Lower leg skin (tissue), 3 donors: Measurements from ENCODE around the gene KCNJ9.

Source experiments
- POLR2A ChIP-seq, 2 donors: fragments of 450-650 bp; IDR thresholded peaks; one replicate each; pipeline ENCODE4 v1.6.1; 2016 to 2017; ENCODE audit warnings: antibody characterized with exemption in 2 of 2, mild to moderate bottlenecking in 1 of 2, moderate library complexity in 1 of 2
- TF ChIP-seq, protein P1 (sequence below), 3 donors: fragments of 450-650 bp; IDR thresholded peaks; one replicate each; pipeline ENCODE4 v1.5.1; 2016; ENCODE audit warnings: antibody characterized with exemption in 3 of 3, mild to moderate bottlenecking in 3 of 3, moderate library complexity in 2 of 3

DNA sequence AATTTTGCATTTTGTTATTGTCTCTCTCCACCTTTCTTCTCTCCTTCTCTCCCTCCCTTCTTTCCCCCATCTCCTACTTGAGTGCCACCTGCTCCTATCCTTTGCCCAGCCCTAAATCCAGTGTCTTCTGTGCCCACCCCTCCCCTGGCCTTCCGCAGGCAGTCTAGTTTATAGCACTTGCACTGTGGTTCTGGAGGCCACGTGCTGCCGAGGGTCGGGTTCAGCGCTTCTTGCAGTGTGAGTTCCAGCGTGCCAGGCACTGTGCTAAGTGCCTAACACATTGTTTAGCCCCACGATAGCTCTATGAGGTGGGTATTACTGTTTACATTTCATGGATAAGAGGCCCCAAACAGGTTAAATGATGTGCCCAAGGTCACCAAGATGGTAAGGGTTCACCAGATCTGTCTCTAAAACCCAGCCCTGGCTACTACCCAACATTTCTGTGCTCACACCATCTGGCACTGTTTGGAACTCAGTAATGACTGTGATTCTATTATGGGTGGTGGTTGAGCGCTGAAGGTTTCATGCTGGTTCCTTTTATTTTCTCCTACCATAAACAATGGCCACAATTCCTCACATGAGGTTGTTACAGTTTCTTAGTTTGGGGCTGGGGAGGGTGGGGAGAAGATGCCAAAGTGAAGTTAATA lies 56.0 kb downstream of the KCNJ9 start:
- TF ChIP-seq, protein P1, sequence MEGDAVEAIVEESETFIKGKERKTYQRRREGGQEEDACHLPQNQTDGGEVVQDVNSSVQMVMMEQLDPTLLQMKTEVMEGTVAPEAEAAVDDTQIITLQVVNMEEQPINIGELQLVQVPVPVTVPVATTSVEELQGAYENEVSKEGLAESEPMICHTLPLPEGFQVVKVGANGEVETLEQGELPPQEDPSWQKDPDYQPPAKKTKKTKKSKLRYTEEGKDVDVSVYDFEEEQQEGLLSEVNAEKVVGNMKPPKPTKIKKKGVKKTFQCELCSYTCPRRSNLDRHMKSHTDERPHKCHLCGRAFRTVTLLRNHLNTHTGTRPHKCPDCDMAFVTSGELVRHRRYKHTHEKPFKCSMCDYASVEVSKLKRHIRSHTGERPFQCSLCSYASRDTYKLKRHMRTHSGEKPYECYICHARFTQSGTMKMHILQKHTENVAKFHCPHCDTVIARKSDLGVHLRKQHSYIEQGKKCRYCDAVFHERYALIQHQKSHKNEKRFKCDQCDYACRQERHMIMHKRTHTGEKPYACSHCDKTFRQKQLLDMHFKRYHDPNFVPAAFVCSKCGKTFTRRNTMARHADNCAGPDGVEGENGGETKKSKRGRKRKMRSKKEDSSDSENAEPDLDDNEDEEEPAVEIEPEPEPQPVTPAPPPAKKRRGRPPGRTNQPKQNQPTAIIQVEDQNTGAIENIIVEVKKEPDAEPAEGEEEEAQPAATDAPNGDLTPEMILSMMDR (IDR thresholded peaks at IDR 0.05): no peak
- TF ChIP-seq POLR2A (IDR thresholded peaks at IDR 0.05): no peak
